ENCODE measurements around the gene ARHGEF26. TPM values are rescaled to one million over a fixed set of nuclear protein-coding genes. Genes with fewer than 3 reads are reported as not detected.

The ARHGEF26 gene
- total RNA-seq, 1 experiment from 2014 or later, result 14.1 TPM

- H3K27me3 Mint-ChIP-seq (ENCODE audit: low read depth), result no peaks in the 10 kb centered on the region
- ATAC-seq, result no peak
- POLR2A ChIA-PET, result no interaction called here
Observed at GRCh38 chr3:154131830-154132229, 10.6 kb downstream of the ARHGEF26 start.

More at GRCh38 chr3:154131830-154132229, 10.6 kb downstream of the ARHGEF26 start:
- H3K36me3 Mint-ChIP-seq, result peaks cover 28% of the 10 kb centered on the region
- CTCF ChIA-PET, result no interaction called here
- H3K27ac Mint-ChIP-seq, result no peak overlapping the region
- no peak for DNase-seq (ENCODE audit: low spot score)
- H3K9me3 Mint-ChIP-seq, result no peaks in the 10 kb centered on the region
- TF ChIP-seq EMX1 (CRISPR knock-in tag; IDR thresholded peaks at IDR 0.05) (no peak), NFATC4 (CRISPR knock-in tag; IDR thresholded peaks at IDR 0.05) (no peak), FOXP1 (CRISPR knock-in tag; IDR thresholded peaks at IDR 0.05; ENCODE audit: borderline replicate concordance) (no peak), ARID4B (CRISPR knock-in tag; IDR thresholded peaks at IDR 0.05; ENCODE audit: borderline replicate concordance) (no peak), TEAD1 (CRISPR knock-in tag; IDR thresholded peaks at IDR 0.05) (no peak), TP53 (CRISPR knock-in tag; IDR thresholded peaks at IDR 0.05) (no peak), USF2 (CRISPR knock-in tag; IDR thresholded peaks at IDR 0.05) (no peak), CREM (CRISPR knock-in tag; IDR thresholded peaks at IDR 0.05) (no peak), FOXK1 (CRISPR knock-in tag; IDR thresholded peaks at IDR 0.05) (no peak), NR1H2 (CRISPR knock-in tag; IDR thresholded peaks at IDR 0.05) (no peak), PREB (CRISPR knock-in tag; IDR thresholded peaks at IDR 0.05; ENCODE audit: borderline replicate concordance) (no peak), ETV6 (CRISPR knock-in tag; IDR thresholded peaks at IDR 0.05) (no peak)
- TF ChIP-seq, protein P1, sequence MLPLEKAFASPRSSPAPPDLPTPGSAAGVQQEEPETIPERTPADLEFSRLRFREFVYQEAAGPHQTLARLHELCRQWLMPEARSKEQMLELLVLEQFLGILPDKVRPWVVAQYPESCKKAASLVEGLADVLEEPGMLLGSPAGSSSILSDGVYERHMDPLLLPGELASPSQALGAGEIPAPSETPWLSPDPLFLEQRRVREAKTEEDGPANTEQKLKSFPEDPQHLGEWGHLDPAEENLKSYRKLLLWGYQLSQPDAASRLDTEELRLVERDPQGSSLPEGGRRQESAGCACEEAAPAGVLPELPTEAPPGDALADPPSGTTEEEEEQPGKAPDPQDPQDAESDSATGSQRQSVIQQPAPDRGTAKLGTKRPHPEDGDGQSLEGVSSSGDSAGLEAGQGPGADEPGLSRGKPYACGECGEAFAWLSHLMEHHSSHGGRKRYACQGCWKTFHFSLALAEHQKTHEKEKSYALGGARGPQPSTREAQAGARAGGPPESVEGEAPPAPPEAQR (CRISPR knock-in tag; IDR thresholded peaks at IDR 0.05), result no peak
- TF ChIP-seq, protein P2, sequence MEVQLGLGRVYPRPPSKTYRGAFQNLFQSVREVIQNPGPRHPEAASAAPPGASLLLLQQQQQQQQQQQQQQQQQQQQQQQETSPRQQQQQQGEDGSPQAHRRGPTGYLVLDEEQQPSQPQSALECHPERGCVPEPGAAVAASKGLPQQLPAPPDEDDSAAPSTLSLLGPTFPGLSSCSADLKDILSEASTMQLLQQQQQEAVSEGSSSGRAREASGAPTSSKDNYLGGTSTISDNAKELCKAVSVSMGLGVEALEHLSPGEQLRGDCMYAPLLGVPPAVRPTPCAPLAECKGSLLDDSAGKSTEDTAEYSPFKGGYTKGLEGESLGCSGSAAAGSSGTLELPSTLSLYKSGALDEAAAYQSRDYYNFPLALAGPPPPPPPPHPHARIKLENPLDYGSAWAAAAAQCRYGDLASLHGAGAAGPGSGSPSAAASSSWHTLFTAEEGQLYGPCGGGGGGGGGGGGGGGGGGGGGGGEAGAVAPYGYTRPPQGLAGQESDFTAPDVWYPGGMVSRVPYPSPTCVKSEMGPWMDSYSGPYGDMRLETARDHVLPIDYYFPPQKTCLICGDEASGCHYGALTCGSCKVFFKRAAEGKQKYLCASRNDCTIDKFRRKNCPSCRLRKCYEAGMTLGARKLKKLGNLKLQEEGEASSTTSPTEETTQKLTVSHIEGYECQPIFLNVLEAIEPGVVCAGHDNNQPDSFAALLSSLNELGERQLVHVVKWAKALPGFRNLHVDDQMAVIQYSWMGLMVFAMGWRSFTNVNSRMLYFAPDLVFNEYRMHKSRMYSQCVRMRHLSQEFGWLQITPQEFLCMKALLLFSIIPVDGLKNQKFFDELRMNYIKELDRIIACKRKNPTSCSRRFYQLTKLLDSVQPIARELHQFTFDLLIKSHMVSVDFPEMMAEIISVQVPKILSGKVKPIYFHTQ (CRISPR knock-in tag; IDR thresholded peaks at IDR 0.05), result no peak
- TF ChIP-seq, protein P3, sequence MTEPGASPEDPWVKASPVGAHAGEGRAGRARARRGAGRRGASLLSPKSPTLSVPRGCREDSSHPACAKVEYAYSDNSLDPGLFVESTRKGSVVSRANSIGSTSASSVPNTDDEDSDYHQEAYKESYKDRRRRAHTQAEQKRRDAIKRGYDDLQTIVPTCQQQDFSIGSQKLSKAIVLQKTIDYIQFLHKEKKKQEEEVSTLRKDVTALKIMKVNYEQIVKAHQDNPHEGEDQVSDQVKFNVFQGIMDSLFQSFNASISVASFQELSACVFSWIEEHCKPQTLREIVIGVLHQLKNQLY (CRISPR knock-in tag; IDR thresholded peaks at IDR 0.05), result no peak
- TF ChIP-seq, protein P4, sequence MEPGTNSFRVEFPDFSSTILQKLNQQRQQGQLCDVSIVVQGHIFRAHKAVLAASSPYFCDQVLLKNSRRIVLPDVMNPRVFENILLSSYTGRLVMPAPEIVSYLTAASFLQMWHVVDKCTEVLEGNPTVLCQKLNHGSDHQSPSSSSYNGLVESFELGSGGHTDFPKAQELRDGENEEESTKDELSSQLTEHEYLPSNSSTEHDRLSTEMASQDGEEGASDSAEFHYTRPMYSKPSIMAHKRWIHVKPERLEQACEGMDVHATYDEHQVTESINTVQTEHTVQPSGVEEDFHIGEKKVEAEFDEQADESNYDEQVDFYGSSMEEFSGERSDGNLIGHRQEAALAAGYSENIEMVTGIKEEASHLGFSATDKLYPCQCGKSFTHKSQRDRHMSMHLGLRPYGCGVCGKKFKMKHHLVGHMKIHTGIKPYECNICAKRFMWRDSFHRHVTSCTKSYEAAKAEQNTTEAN (CRISPR knock-in tag; IDR thresholded peaks at IDR 0.05), result no peak
- TF ChIP-seq, protein P5, sequence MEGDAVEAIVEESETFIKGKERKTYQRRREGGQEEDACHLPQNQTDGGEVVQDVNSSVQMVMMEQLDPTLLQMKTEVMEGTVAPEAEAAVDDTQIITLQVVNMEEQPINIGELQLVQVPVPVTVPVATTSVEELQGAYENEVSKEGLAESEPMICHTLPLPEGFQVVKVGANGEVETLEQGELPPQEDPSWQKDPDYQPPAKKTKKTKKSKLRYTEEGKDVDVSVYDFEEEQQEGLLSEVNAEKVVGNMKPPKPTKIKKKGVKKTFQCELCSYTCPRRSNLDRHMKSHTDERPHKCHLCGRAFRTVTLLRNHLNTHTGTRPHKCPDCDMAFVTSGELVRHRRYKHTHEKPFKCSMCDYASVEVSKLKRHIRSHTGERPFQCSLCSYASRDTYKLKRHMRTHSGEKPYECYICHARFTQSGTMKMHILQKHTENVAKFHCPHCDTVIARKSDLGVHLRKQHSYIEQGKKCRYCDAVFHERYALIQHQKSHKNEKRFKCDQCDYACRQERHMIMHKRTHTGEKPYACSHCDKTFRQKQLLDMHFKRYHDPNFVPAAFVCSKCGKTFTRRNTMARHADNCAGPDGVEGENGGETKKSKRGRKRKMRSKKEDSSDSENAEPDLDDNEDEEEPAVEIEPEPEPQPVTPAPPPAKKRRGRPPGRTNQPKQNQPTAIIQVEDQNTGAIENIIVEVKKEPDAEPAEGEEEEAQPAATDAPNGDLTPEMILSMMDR (IDR thresholded peaks at IDR 0.05), result no peak
- TF ChIP-seq, protein P6, sequence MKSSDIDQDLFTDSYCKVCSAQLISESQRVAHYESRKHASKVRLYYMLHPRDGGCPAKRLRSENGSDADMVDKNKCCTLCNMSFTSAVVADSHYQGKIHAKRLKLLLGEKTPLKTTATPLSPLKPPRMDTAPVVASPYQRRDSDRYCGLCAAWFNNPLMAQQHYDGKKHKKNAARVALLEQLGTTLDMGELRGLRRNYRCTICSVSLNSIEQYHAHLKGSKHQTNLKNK (CRISPR knock-in tag; IDR thresholded peaks at IDR 0.05), result no peak
- H3K4me1 Mint-ChIP-seq, result peaks cover 41% of the 10 kb centered on the region
- H3K4me3 Mint-ChIP-seq, result no peak overlapping the region

Measured in WTC11 (cell line).